Ovary (tissue), 1 donor: Measurements from ENCODE around the gene BATF3.

ENCODE experiments used
- EP300 ChIP-seq: sonication (generic); formaldehyde crosslinking; IDR thresholded peaks from one replicate; pipeline ENCODE4 v1.6.1; 2017; ENCODE audit warnings: antibody characterized with exemption
- POLR2A ChIP-seq: fragments of 450-650 bp; IDR thresholded peaks from one replicate; pipeline ENCODE4 v1.6.1; 2017; ENCODE audit warnings: antibody characterized with exemption, mild to moderate bottlenecking, moderate library complexity

GRCh38 chr1:212710566-212710965 lies 10.9 kb upstream of the BATF3 start:
- TF ChIP-seq POLR2A (no peak), EP300 (no peak)
